NB4 (cell line): Measurements from ENCODE around the gene NRP2.

ENCODE experiments used
- DNase-seq: peaks from one replicate; pipeline ENCODE4 v3.0.0; 2010; ENCODE audit warnings: low read depth
- H3K4me3 ChIP-seq: one replicate; pipeline ENCODE4 v1.5.1; 2011; ENCODE audit warnings: mild to moderate bottlenecking, low read depth, low read length, moderate library complexity
- CTCF ChIP-seq: IDR thresholded peaks from one replicate; pipeline ENCODE4 v1.5.1; 2012; ENCODE audit warnings: low read depth, low read length
- MYC ChIP-seq: IDR thresholded peaks from 2 replicates; pipeline ENCODE4 v1.6.1; 2011; ENCODE audit warnings: low read depth, low read length
- POLR2A ChIP-seq: IDR thresholded peaks from 2 replicates; pipeline ENCODE4 v1.6.1; 2011; ENCODE audit warnings: mild to moderate bottlenecking; ENCODE audit not compliant: insufficient read length; ENCODE audit errors: extremely low read depth
- TF ChIP-seq, protein P1 (sequence below): IDR thresholded peaks from 2 replicates; pipeline ENCODE4 v1.6.1; 2011; ENCODE audit warnings: low read depth, low read length

NRP2 gene

DNA sequence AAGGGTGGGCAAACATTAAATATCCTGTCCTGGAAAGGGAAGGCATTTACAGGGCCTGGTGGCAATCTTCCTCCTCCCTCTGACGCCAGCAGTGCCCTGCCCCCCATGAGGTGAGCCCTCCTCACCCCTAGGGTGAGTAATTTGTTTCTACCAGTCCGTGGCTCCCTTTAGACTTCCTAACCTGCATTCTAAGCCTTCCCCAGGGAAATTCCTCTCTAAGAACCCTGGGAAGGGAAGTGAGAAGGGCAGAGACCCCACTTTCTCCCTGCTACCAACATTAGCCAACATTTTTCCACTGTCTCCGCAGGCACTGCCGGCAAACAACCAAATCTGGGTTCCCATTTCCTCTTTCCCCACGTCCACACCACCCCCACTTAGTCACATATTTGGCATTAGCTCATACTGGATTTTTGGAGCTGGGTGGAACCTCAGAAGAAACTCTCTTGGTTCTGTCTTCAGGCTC lies 69.3 kb downstream of the NRP2 start:
- no peak for DNase-seq
- no peak overlapping the region for H3K4me3 ChIP-seq
- TF ChIP-seq, protein P1, sequence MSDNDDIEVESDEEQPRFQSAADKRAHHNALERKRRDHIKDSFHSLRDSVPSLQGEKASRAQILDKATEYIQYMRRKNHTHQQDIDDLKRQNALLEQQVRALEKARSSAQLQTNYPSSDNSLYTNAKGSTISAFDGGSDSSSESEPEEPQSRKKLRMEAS: no peak
- TF ChIP-seq MYC (no peak), CTCF (no peak)

- no peak for TF ChIP-seq CTCF
- TF ChIP-seq, protein P1: no peak
- no peak overlapping the region for H3K4me3 ChIP-seq
- DNase-seq: no peak
Observed at GRCh38 chr2:205752296-205752820, 70.1 kb downstream of the NRP2 start.

DNA sequence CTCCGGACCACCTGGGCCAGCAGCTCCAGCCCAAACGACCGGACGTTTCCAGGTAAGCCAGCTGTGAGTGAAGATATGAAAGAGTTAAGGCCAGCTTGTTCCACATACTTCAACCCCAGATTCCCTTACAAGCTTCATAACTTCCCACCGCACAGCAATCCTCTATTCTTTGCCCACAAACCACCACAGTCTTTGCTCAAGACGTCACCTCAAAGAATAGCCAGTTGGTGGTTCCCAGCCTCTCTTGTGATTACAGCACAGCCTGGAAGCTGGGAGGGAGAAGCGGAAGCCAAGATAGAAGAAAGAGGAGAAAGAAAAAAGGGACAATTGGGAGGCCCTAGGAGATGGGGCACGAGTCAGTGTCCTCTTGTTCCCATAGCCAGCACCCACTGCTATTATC lies 70.6 kb downstream of the NRP2 start:
- no peak overlapping the region for H3K4me3 ChIP-seq
- DNase-seq: no peak
- TF ChIP-seq MYC (no peak), CTCF (no peak), POLR2A (no peak)
- TF ChIP-seq, protein P1: no peak

DNA sequence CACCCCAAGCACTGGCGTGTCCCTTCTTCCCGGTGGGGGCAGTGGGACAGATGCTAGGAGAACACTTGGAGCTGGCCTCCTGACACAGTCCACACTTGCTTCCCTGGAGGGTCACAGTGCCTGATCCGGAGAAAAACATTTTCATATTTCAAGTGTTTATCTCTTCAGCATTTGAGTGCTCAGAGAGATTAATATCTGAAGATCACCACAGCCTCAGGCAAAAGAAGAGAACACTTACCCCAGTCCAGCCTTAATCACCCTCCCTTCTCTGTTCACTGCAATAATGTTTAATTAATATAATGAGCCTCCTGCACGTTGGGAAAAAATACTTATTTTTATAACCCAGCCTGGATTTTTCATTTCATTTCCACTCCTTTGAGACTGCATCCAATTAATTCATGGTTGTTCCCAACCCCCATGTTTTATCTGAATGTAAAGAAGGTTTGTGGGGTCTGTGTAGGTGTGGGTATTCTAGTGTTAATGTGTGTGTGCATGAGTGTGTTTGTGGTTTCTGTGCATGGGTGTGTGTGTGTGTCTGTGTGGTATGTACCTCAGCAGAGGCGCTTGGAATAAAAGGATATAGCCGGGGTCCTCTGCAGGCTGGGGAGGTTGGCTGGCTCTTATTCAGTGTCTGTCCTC lies 72.1 kb downstream of the NRP2 start:
- TF ChIP-seq POLR2A: no peak
- no peak for TF ChIP-seq CTCF
- TF ChIP-seq, protein P1: no peak
- no peak for TF ChIP-seq MYC
- no peak overlapping the region for H3K4me3 ChIP-seq
- DNase-seq: no peak

- H3K4me3 ChIP-seq: no peak overlapping the region
- TF ChIP-seq POLR2A (no peak), MYC (no peak), CTCF (no peak)
- TF ChIP-seq, protein P1: no peak
- no peak for DNase-seq
Observed at GRCh38 chr2:205754924-205755321, 72.6 kb downstream of the NRP2 start.
